Breast epithelium (tissue), 4 donors: ENCODE data around the gene GPR27. TPM values are rescaled to one million over a fixed set of nuclear protein-coding genes. Genes with fewer than 3 reads are reported as not detected.

ENCODE experiments used
- DNase-seq, 2 donors: peaks; one replicate each; pipeline ENCODE4 v3.0.0-alpha.2; 2019; ENCODE audit warnings: low spot score in 2 of 2
- H3K27ac ChIP-seq, 2 donors: fragments of 200-600 bp; sonication (generic) in 1 of 2; one replicate each; pipeline ENCODE4 v1.5.1; 2016 to 2019; ENCODE audit warnings: mild to moderate bottlenecking in 1 of 2
- H3K27me3 ChIP-seq, 2 donors: fragments of 200-600 bp; sonication (generic) in 1 of 2; one replicate each; pipeline versions ENCODE4 v1.5.1 to v1.6.0; 2017 to 2019; ENCODE audit warnings: control low read depth in 1 of 2, mild to moderate bottlenecking in 1 of 2
- H3K36me3 ChIP-seq: fragments of 200-600 bp; one replicate; pipeline ENCODE4 v1.5.1; 2019
- H3K4me1 ChIP-seq, 2 donors: fragments of 200-600 bp; sonication (generic); one replicate each; pipeline ENCODE4 v1.5.1; 2016 to 2019; ENCODE audit warnings: control low read depth in 1 of 2
- H3K4me3 ChIP-seq, 3 donors: fragments of 200-600 bp; sonication (generic); 1 replicate in 2 of 3; 2 replicates in 1 of 3; pipeline ENCODE4 v1.5.1; 2016 to 2019; ENCODE audit warnings: mild to moderate bottlenecking in 3 of 3, moderate library complexity in 2 of 3
- H3K9me3 ChIP-seq, 2 donors: fragments of 200-600 bp; sonication (generic) in 1 of 2; one replicate each; pipeline ENCODE4 v1.5.1; 2016 to 2019; ENCODE audit warnings: control low read depth in 1 of 2
- POLR2A ChIP-seq: fragments of 450-650 bp; IDR thresholded peaks from one replicate; pipeline ENCODE4 v1.6.1; 2016; ENCODE audit warnings: antibody characterized with exemption, mild to moderate bottlenecking, moderate library complexity
- POLR2AphosphoS5 ChIP-seq, 3 donors: sonication (generic); formaldehyde crosslinking; IDR thresholded peaks; one replicate each; pipeline ENCODE4 v1.6.1; 2017; ENCODE audit warnings: antibody characterized with exemption in 3 of 3
- intact Hi-C: fragments of 100-400 bp; cut with DNase I; formaldehyde crosslinking; loops from one replicate; pipeline ENCODE4 v1.15.1; 2023; ENCODE audit warnings: low total_unique reads
- total RNA-seq, 3 donors: library from RNA; depleted of rRNA; stranded (reverse); fragments of >200 nt; gene quantifications; one replicate each; pipeline ENCODE4 v1.1.0, GENCODE V29; 2016
- TF ChIP-seq, protein P1 (sequence below), 3 donors: fragments of 450-650 bp; IDR thresholded peaks; one replicate each; pipeline ENCODE4 v1.5.1; 2016 to 2017; ENCODE audit warnings: antibody characterized with exemption in 3 of 3, mild to moderate bottlenecking in 3 of 3, moderate library complexity in 3 of 3

Gene GPR27
- total RNA-seq, 3 donors from 2014 or later: 0.32 to 4.0 (median 2.0) TPM

DNA sequence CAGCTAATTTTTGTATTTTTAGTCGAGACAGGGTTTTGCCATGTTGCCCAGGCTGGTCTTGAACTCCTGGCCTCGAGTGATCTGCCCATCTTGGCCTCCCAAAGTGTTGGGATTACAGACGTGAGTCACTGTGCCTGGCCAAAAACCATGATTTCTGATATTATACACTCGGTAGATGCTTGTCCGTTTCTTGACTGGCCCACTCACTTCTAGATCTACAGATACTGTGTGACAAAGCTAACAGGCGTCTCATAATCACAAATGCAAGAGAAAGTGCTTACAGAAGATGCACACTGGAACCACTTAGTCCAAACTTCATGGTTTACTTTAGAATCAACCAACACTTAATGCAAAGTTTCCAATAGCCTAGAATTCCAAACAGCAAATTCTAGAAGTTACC is 22.9 kb downstream of the GPR27 start:
- Histone ChIP-seq H3K9me3 (no peaks in the 10 kb centered on the region), H3K36me3 (no peaks in the 10 kb centered on the region), H3K4me1 (no peaks in the 10 kb centered on the region), H3K27me3 (peaks cover 0 to 10% of the 10 kb centered on the region in 2 donors), H3K4me3 (no peak overlapping the region), H3K27ac (no peak overlapping the region)
- TF ChIP-seq POLR2AphosphoS5 (IDR thresholded peaks at IDR 0.05) (no peak), POLR2A (no peak)
- TF ChIP-seq, protein P1, sequence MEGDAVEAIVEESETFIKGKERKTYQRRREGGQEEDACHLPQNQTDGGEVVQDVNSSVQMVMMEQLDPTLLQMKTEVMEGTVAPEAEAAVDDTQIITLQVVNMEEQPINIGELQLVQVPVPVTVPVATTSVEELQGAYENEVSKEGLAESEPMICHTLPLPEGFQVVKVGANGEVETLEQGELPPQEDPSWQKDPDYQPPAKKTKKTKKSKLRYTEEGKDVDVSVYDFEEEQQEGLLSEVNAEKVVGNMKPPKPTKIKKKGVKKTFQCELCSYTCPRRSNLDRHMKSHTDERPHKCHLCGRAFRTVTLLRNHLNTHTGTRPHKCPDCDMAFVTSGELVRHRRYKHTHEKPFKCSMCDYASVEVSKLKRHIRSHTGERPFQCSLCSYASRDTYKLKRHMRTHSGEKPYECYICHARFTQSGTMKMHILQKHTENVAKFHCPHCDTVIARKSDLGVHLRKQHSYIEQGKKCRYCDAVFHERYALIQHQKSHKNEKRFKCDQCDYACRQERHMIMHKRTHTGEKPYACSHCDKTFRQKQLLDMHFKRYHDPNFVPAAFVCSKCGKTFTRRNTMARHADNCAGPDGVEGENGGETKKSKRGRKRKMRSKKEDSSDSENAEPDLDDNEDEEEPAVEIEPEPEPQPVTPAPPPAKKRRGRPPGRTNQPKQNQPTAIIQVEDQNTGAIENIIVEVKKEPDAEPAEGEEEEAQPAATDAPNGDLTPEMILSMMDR (IDR thresholded peaks at IDR 0.05): no peak
- intact Hi-C loops: no loop called here
- no peak for DNase-seq

- Histone ChIP-seq H3K27ac (no peak overlapping the region), H3K27me3 (peaks cover 0 to 28% of the 10 kb centered on the region in 2 donors), H3K36me3 (no peaks in the 10 kb centered on the region), H3K4me3 (no peak overlapping the region), H3K4me1 (no peaks in the 10 kb centered on the region), H3K9me3 (no peaks in the 10 kb centered on the region)
- TF ChIP-seq, protein P1 (IDR thresholded peaks at IDR 0.05): no peak
- no peak for DNase-seq
- intact Hi-C loops: no loop called here
These were observed 24.7 kb downstream of the GPR27 start for GRCh38 chr3:71778353-71778752.

DNA sequence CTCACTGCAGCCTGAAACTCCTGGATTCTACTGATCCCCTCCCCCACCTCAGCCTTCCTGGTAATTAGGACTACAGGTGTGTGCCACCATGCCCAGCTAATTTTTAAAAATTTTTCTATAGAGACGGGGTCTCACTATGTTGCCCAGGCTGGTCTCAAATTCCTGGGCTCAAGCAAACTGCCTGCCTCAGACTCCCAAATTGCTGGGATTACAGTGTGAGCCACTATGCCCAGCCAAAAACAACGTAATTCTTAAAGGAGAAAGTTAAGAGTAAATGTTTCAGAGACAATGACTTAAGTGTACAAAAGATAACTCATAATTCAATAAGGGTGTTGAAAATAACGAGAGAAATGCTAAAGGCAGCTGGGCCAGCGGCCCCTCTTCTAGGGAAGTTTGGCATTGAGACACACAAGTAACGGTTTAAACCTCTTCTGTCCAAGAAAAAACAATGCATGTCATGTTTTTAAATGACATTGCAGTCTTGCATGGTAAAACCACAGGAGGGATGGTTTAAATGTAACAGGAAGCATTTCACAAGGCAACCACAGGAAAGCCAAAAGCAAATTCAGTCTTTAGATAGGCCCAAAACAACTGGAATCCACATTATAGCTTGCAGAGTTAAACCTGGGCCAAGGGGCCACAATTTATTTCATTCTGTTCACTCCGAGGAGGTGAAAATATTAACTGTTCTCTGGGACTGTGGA is 26.2 kb downstream of the GPR27 start:
- TF ChIP-seq POLR2AphosphoS5 (IDR thresholded peaks at IDR 0.05): no peak
- TF ChIP-seq, protein P1 (IDR thresholded peaks at IDR 0.05): no peak
- TF ChIP-seq POLR2A: no peak
- Histone ChIP-seq H3K4me3 (no peak overlapping the region), H3K27ac (no peak overlapping the region), H3K9me3 (no peaks in the 10 kb centered on the region), H3K4me1 (peaks cover 3 to 8% of the 10 kb centered on the region in 2 donors), H3K27me3 (peaks cover 3 to 43% of the 10 kb centered on the region in 2 donors), H3K36me3 (no peaks in the 10 kb centered on the region)
- intact Hi-C loops: no loop called here
- no peak for DNase-seq

DNA sequence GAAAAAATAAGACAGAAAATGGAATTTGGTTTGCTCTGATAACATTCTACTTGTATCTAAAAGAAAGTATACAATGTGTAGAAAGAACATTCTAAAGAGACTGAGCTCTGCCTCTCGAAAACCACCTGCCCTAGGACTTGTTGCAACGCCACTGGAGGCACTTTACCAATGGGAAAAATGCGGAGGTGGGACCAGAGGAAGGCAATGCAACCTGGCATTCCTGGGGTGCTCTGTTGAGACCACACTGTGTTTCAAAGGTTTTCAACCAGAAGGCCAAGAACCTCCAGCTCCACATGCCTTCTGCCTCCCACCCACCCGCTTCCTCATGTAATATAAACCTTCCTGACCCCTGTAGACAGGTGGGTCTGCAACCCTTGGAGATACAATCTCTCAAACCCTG is 26.8 kb downstream of the GPR27 start:
- TF ChIP-seq POLR2A (no peak), POLR2AphosphoS5 (IDR thresholded peaks at IDR 0.05) (no peak)
- TF ChIP-seq, protein P1 (IDR thresholded peaks at IDR 0.05): no peak
- H3K36me3 ChIP-seq: no peaks in the 10 kb centered on the region
- no peak overlapping the region for H3K4me3 ChIP-seq
- H3K27ac ChIP-seq: no peak overlapping the region
- intact Hi-C loops: no loop called here
- no peak for DNase-seq
- peaks cover 3 to 46% of the 10 kb centered on the region in 2 donors for H3K27me3 ChIP-seq
- H3K9me3 ChIP-seq: no peaks in the 10 kb centered on the region
- peaks cover 8 to 9% of the 10 kb centered on the region in 2 donors for H3K4me1 ChIP-seq

- peaks cover 3 to 52% of the 10 kb centered on the region in 2 donors for H3K27me3 ChIP-seq
- intact Hi-C loops: no loop called here
- no peak overlapping the region for H3K27ac ChIP-seq
- H3K36me3 ChIP-seq: no peaks in the 10 kb centered on the region
- no peak for DNase-seq
- no peak overlapping the region for H3K4me3 ChIP-seq
- no peak for TF ChIP-seq POLR2A
- H3K9me3 ChIP-seq: no peaks in the 10 kb centered on the region
- peaks cover 8 to 9% of the 10 kb centered on the region in 2 donors for H3K4me1 ChIP-seq
These were observed 29.5 kb downstream of the GPR27 start for GRCh38 chr3:71783152-71783551.
